C4-2B (cell line): ENCODE results near the gene TRIM2.

Source experiments
- ZFX ChIP-seq: fragments of 450-650 bp; IDR thresholded peaks from 2 replicates; pipeline ENCODE4 v1.6.1; 2017
- TF ChIP-seq, protein P1 (sequence below): fragments of 450-650 bp; conservative IDR thresholded peaks from 2 replicates; pipeline ENCODE4 v1.5.1; 2017; ENCODE audit warnings: mild to moderate bottlenecking

DNA sequence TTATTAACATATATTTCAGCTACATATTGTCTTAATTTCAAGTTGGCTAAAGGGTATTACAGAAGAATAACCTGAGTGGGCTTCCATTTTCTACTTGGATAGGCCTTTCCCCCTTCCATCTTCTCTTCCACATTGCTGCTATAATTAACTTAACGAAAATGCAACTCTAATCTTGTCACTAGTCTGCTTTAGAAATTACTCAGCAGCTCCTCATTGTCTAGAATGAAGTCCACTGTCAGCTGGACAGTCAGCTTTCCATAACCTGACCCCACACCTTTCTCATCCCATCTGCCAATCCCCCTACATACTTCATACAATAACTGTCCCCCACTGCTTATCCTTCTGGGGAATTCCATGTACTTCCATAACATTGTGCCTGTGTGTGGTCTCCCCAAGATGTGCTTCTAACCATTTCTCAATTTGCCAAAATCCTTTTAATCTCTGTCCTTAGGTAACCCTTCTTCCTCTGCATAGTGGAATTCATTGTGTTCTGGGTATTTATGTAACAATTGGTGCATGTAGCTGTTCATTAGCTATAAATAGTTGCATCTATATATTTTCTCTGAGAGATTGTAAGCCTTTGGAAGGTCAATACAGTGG lies 145.1 kb downstream of the TRIM2 start:
- TF ChIP-seq, protein P1, sequence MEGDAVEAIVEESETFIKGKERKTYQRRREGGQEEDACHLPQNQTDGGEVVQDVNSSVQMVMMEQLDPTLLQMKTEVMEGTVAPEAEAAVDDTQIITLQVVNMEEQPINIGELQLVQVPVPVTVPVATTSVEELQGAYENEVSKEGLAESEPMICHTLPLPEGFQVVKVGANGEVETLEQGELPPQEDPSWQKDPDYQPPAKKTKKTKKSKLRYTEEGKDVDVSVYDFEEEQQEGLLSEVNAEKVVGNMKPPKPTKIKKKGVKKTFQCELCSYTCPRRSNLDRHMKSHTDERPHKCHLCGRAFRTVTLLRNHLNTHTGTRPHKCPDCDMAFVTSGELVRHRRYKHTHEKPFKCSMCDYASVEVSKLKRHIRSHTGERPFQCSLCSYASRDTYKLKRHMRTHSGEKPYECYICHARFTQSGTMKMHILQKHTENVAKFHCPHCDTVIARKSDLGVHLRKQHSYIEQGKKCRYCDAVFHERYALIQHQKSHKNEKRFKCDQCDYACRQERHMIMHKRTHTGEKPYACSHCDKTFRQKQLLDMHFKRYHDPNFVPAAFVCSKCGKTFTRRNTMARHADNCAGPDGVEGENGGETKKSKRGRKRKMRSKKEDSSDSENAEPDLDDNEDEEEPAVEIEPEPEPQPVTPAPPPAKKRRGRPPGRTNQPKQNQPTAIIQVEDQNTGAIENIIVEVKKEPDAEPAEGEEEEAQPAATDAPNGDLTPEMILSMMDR, result no peak
- TF ChIP-seq ZFX, result no peak
